Stimulated activated CD8-positive, alpha-beta memory T cell treated with anti-CD3 and anti-CD28 coated beads, Interleukin-7, amount 100 ng/mL, for 4 hours (primary cell): Measurements from ENCODE around the gene SIL1.
"Not testable (repeated sequence)": the region's sequence is repeated elsewhere in the genome, so short reads cannot be mapped to it uniquely, and the experiment has no call there.

ENCODE experiments used
- DNase-seq, 2 donors: peaks; one replicate each; pipeline ENCODE4 v3.0.0-alpha.2; 2020; ENCODE audit warnings: low read depth in 2 of 2

Gene SIL1

GRCh38 chr5:139204196-139204595 is 6.0 kb upstream of the SIL1 start:
- DNase-seq: no peak

GRCh38 chr5:139199321-139199720 is 1.2 kb upstream of the SIL1 start:
- no peak for DNase-seq

GRCh38 chr5:139196296-139196956 is 1.7 kb downstream of the SIL1 start:
- DNase-seq: no peak

GRCh38 chr5:139194486-139194885 is 3.7 kb downstream of the SIL1 start:
- no peak for DNase-seq

- no peak for DNase-seq
Observed at GRCh38 chr5:139193928-139194327, 4.2 kb downstream of the SIL1 start.

GRCh38 chr5:139192906-139193305 is 5.3 kb downstream of the SIL1 start:
- DNase-seq: not testable (repeated sequence)

GRCh38 chr5:139191954-139192353 is 6.2 kb downstream of the SIL1 start:
- not testable (repeated sequence) for DNase-seq

- no peak for DNase-seq
Observed at GRCh38 chr5:139190125-139190524, 8.0 kb downstream of the SIL1 start.

GRCh38 chr5:139188558-139189270 is 9.5 kb downstream of the SIL1 start:
- DNase-seq: no peak

GRCh38 chr5:139186752-139187326 is 11.3 kb downstream of the SIL1 start:
- DNase-seq: no peak

- DNase-seq: no peak
Observed at GRCh38 chr5:139186261-139186660, 11.9 kb downstream of the SIL1 start.

- no peak for DNase-seq
Observed at GRCh38 chr5:139185589-139185988, 12.6 kb downstream of the SIL1 start.

GRCh38 chr5:139183502-139183901 is 14.7 kb downstream of the SIL1 start:
- DNase-seq: no peak

GRCh38 chr5:139182528-139183296 is 15.5 kb downstream of the SIL1 start:
- no peak for DNase-seq

GRCh38 chr5:139181835-139182452 is 16.2 kb downstream of the SIL1 start:
- no peak for DNase-seq

- no peak for DNase-seq
Observed at GRCh38 chr5:139181322-139181730, 16.8 kb downstream of the SIL1 start.

- no peak for DNase-seq
Observed at GRCh38 chr5:139180850-139181249, 17.3 kb downstream of the SIL1 start.

- DNase-seq: not testable (repeated sequence)
Observed at GRCh38 chr5:139179778-139180513, 18.2 kb downstream of the SIL1 start.

- DNase-seq: no peak
Observed at GRCh38 chr5:139178935-139179334, 19.2 kb downstream of the SIL1 start.

GRCh38 chr5:139178589-139178917 is 19.6 kb downstream of the SIL1 start:
- no peak for DNase-seq
